GM12873 (cell line): Measurements from ENCODE around the gene SNX14.

Experiments used
- CTCF ChIP-seq: IDR thresholded peaks from 2 replicates; pipeline ENCODE4 v1.5.1; 2012; ENCODE audit warnings: low read depth, mild to moderate bottlenecking, moderate library complexity, low read length, control low read depth; ENCODE audit not compliant: insufficient read depth; ENCODE audit errors: missing control alignments

SNX14 gene

GRCh38 chr6:85580118-85580877, 13.4 kb downstream of the SNX14 start:
- no peak for TF ChIP-seq CTCF

- TF ChIP-seq CTCF, result no peak
These were observed 14.1 kb downstream of the SNX14 start for GRCh38 chr6:85579581-85579980.

DNA sequence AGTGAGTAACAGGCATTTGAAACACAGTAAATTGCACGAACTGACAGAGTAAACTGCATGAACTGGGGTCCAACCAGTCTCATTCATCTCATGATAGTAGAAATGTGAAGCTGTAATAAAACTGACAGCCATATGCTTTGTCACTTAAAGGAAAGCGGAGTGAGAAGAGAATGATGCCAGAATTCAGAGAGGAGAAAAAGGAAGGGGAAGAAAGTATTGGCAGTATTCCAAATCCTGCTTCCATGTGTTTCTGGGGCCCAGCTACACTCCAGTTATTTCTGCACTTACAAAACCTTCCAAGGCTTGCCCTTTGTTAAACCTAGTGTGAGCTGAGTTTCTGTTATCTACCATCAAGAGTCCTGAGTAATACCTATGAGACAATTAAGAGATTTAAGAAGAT, 17.2 kb downstream of the SNX14 start:
- TF ChIP-seq CTCF, result no peak

DNA sequence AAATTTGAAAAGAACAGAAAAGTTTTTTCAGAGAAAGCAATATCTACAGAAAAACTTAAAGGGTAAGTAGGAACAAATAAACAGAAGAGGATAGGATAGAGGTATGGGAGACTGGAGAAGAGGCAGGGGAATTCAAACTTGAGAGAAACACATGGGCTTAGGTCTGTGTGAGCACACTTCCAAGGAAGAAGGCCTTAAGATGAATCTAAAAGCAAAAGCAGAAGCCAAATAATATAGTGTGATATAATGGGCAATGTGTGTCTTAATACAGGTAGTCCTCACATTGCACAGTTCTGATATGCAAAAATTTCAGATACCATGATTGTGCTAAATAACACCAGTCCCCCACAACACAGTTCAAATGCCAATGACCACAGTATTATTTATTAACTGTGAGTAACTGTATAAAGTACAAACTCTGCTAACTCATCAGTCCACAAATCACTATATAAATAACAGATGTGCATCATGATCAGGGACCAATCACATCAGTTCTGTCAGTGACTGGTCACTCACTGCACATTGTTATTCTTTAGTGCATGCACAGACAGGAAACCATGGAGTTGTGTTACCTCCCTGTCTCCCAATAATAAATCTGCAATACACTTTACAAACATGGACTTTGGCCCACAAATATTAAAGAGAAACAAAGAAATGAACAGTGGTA, 18.6 kb downstream of the SNX14 start:
- no peak for TF ChIP-seq CTCF

DNA sequence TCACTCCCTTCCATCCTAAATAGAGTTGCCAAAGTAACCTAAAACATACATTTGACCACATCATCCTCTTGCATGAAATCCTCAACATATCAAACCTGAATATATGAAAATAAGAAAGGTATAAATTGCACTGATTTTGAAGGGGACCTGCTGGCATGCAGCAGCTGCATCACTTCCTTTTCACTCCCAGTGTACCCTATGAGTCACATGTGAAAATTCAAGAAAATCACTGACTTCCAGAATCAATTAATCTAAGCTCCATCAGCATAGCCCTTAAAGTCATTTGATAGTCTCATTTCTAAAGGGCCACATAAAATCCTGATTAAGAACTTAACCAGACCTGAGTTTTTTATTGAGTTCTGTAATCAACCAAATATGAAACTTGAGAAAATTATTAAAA, 24.3 kb downstream of the SNX14 start:
- no peak for TF ChIP-seq CTCF

DNA sequence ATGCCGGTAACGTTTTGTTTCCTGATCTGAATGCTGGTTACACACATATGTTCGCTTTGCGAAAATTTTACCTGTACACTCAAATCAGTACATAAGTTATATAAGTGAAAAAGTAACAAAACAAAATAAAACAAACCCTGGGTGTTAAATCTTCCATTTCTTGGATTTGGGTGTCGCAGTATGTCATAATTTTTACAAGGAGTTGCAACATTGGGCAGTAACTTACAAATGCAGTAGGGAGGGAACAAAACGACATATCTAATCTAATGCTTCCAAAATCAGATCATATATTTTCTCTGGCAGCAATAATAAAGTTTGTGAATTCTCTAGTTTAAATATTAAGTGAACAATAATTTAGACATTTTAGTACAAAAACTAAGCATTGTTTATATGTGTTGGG, 25.2 kb downstream of the SNX14 start:
- no peak for TF ChIP-seq CTCF

DNA sequence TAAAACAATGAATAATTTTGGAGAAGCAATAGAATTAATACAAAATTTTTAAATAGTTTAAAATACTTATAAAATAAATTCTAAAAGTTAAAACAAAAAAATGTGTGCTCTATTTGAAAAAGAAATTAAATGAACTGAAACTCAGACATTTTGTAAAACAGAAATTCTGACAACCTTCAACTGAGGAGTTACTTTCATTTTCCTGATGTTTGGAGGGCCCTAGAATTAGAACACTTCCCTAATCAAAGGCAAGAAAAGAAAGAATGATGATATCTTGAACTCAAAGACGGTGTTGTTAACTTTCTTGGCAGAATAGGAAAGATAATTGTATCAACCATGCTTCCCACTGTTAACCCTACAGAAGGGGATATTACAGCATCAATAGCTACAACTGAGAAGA, 27.9 kb downstream of the SNX14 start:
- no peak for TF ChIP-seq CTCF
